ENCODE data around the gene C10orf105.

DNA sequence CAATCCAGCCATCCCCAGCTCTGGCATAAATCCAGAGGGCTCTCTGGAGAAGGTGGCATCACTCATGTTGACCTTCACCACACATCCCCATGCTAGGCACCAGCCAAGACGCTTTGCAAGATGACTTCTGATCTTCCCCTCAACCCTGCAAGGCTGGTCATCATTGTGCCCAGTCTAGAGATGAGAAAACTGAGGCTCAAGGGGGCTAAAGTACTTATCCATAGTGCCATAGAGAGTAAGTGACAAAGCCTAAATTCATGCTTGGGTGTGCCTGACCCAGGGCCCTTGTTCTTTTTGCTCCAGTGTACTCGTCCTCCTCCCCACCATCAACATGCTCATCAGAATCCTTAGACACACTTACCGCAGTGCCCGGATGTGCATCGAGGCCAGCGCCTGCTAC is 1.7 kb upstream of the C10orf105 start:
- TF ChIP-seq POLR2AphosphoS5 (IDR thresholded peaks at IDR 0.05; ENCODE audit: low read depth, low read length) (no peak), REST (IDR thresholded peaks at IDR 0.05; ENCODE audit: insufficient read depth in 1 of 2, low read depth in 2 of 2, low read length in 2 of 2) (no peak), TAF1 (IDR thresholded peaks at IDR 0.05; ENCODE audit: borderline replicate concordance, insufficient read depth, low read length) (no peak), SIN3A (IDR thresholded peaks at IDR 0.05; ENCODE audit: borderline replicate concordance, insufficient read depth, low read length) (no peak), FOXP2 (optimal IDR thresholded peaks at IDR 0.05; ENCODE audit: borderline replicate concordance, extremely low read depth, extremely low read length, insufficient read depth) (no peak)
